ENCODE results near the gene ZNF304.
"Not testable (repeated sequence)": the region's sequence is repeated elsewhere in the genome, so short reads cannot be mapped to it uniquely, and the experiment has no call there.

Gene ZNF304

DNA sequence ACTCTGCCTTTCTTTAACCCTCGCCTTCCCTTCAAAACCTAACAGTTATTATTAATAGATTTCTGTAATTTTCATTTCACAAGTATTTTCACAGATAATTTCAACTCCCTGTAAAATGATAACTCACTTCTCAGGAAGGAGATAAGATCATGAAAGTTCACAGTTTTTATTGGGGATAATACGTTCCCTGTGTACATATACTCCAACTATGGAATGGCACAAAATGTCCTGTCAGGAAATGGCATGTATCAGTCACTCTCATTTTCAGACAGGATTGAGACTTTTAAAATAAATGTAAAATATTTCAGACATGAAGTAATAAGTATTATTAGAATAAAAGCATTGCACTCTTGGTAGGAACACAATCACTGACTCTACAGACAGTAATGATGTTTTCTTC lies 11.3 kb downstream of the ZNF304 start:
- no peak for DNase-seq (ENCODE audit: low read depth in 2 of 2)

DNA sequence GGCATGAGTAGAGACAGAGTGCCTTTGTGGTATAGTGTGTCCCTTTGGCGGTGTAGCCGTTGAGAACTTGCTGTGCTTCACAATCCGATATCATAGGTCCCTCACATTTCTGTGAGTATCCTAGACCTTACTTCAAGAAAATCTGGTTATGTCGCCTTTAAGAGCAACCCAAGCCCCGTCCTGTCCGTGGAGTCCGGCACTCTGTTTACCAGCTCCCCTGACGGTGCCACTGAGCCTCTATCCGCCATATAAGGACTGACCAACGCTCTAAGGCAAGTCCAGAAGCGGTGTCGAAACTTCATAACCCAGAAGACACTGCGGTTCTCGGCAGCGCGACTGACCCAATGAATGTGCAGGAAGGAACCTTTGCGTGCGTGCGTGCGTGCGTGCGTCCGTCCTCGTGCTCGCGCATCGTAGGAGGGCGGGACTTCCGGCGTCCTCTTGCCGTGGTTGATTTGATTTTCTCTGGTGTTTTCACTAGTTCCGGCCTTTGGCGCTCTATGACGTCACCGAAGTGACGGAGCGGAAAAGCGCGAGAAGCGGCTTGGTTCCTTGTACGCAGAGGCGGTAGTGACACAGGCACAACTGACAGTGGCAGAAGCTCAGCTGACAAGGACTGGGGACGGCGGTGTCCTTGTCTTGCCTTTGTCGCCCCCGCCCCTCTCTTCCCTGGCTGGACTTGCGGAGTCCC lies 12.1 kb downstream of the ZNF304 start, which contains the start of the genes TRAPPC2B and ZNF547:
TRAPPC2B (plus strand) TSS at position 555 of the 691 bp plus-strand sequence. CDS start 1,283 bp downstream, outside the sequence.
ZNF547 (plus strand) TSS at position 555 of the 691 bp plus-strand sequence. CDS start 5,005 bp downstream, outside the sequence.
- DNase-seq (ENCODE audit: low read depth in 2 of 2), result peak; percentile 96 to 98

DNA sequence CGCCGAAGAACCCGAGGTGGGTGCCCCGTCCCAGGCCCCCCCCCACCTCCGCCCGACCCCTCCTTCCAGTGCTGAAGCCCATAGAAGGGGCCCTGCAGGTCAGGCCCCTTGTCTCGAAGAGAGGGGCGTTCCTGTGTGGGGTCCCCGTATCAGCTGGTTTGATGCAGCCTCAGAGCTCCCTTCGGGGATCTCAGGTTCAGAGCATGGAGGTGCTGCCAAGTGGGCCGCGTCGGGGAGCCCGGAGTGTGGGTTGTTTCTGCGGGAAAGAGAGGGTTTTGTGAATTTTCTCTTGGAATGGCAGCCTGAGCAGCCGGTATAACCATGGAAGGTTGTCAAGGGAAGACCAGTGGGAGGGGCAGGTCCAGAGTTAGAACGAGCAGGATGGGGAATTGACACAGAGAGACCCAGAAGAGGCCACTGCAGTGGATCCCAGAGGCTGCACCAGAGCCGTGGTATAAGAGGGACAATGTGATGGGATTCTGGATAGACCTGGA lies 12.7 kb downstream of the ZNF304 start:
- DNase-seq (ENCODE audit: low read depth in 2 of 2), result no peak

GRCh38 chr19:57366776-57367175 lies 15.7 kb downstream of the ZNF304 start:
- no peak for DNase-seq (ENCODE audit: low read depth in 2 of 2)

DNA sequence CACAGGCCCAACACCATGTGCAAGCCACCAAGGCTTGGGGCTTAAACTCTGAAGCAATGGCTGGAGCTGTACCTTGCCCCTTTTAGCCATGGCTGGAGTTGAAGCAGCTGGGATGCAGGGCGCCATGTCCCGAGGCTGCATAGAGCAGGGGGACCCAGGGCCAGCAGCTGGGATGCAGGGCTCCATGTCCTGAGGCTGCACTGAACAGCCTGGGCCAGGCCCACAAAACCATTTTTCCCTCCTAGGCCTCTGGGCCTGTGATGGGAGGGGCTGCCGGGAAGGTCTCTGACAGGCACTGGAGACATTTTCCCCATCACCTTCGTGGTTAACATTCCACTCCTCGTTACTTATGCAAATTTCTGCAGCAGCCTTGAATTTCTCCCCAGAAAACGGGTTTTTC lies 23.1 kb downstream of the ZNF304 start:
- DNase-seq (ENCODE audit: low read depth in 2 of 2), result no peak

DNA sequence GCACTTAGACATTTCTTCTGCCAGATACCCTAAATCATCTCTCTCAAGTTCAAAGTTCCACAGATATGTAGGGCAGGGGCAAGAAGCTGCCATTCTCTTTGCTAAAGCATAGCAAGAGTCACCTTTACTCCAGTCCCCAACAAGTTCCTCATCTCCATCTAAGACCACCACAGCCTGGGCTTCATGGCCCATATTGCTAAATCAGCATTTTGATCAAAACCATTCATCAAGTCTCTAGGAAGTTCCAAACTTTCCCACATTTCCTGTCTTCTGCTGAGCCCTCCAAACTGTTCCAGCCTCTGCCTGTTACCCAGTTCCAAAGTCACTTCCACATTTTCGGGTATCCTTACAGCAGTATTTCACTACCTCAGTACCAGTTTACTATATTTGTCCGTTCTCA lies 23.6 kb downstream of the ZNF304 start:
- not testable (repeated sequence) for DNase-seq (ENCODE audit: low read depth in 2 of 2)

DNA sequence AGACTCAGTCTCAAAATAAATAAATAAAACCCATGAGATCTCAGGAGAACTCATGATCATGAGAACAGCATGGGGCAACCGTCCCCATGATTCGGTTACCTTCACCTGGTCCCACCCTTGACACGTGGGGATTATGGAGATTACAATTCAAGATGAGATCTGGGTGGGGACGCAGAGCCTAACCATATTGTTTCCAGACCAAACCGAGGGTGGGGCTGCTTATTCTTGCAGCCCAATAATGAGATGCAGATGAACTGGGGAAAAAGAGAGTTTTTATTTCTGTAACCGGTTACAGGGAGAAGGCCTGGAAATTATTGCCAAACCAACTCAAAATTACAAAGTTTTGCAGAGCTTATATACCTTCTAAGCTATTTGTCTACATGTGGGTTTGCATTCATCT lies 25.1 kb downstream of the ZNF304 start:
- DNase-seq (ENCODE audit: low read depth in 2 of 2), result no peak

DNA sequence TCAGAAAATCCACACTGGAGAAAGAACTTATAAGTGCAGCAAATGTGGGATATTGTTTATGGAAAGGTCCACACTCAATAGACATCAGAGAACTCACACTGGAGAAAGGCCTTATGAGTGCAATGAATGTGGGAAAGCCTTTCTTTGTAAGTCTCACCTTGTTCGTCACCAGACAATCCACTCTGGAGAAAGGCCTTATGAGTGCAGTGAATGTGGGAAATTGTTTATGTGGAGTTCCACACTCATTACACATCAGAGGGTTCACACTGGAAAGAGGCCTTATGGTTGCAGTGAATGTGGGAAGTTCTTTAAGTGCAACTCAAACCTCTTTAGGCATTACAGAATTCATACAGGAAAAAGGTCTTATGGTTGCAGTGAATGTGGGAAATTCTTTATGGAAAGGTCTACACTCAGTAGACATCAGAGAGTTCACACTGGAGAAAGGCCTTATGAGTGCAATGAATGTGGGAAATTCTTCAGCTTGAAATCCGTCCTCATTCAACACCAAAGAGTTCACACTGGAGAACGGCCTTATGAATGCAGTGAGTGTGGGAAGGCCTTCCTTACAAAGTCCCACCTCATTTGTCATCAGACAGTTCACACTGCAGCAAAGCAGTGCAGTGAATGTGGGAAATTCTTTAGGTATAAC lies 26.6 kb downstream of the ZNF304 start:
- DNase-seq (ENCODE audit: low read depth in 2 of 2), result no peak

GRCh38 chr19:57380923-57381322 lies 29.9 kb downstream of the ZNF304 start:
- DNase-seq (ENCODE audit: low read depth in 2 of 2), result no peak

DNA sequence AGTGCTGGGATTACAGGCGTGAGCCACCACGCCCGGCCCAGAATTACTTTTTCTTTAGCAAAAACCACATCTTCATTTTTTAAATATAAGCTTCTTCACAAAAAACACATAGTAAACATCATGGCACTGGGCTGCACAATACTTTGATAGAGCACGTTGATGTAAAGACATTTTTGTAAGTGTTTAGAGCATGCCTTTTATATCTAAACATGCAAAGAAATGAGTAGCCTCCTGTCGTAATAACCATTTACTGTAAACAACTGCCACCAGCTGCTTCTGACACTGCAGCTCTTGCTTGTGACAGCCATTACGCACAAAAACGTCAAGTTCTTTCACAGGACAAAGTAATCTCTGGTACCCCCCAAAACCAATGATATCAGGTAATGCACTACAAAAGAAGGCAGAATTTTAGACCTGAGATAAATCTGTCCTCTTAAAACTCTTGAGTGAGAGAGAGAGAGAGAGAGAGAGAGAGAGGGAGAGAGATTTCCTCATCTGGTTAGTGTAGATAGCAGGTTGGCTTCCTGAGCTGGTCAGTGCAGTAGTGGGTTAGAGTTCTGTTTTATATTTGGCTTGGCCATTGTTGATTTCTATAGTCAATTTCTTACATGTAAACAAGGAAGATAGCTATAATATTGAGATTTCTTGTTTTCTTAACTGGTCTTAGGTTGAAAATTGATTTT lies 31.9 kb downstream of the ZNF304 start:
- DNase-seq (ENCODE audit: low read depth in 2 of 2), result no peak

- no peak for DNase-seq (ENCODE audit: low read depth in 2 of 2)
Measured at GRCh38 chr19:57389194-57389729, 38.2 kb downstream of the ZNF304 start.

DNA sequence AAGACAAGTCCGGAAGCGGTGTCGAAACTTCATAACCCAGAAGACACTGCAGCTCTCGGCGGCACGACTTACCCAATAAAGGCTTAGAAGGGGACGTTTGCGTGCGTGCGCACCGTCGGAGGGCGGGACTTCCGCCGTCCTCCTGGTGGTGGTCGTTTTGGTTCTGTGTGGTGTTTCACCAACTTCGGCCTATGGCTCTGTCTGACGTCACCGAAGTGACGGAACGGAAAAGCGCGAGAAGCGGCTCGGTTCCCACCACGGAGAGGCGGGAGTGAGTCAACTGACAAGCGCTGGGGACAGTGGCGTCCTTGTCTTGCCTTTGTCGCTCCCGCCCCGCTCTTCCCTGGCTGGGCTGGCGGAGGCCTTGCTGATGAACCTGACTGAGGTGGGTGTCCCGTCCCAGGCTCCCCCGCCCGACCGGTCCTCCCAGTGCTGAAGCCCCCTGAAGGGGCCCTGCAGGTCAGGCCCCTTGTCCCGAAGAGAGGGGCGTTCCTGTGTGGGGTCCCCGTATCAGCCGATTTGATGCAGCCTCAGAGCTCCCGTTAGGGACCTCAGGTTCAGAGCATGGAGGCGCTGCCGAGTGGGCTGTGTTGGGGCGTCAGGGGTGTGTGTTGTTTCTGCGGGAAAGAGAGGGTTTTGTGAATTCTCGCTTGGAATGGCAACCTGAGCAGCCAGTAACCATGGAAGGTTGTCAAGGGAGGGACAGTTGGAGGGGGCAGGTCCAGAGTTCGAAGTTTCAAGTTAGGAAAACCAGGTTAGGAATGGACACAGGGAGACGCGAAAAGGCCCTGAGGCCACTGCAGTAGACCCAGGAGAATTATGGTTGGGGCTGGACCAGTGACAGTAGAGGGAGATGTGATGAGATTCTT lies 38.9 kb downstream of the ZNF304 start, which contains the start of gene ZNF548:
ZNF548 (plus strand) TSS at position 125 of the 869 bp plus-strand sequence; CDS start at position 371, 246 bp downstream.
- DNase-seq (ENCODE audit: low read depth in 2 of 2), result peak; percentile 96 to 97

DNA sequence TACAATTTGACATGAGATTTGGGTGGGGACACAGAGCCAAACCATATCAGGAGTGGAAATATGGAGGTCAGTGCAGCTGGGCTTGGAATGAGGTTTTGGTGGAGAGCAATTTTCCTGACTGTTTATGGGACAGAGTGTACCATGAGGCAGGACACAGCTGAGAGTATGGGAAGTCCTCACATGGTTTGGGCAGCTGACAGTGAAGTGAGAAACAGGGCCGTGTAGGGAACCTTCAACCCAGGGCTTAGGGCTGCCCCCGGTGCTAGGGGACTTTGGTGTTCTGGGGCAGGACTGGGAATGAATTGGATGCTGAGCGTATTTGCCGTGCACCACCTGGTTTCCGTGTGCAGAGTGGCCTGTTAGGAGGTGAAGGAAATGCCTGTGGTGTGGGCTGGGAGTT lies 44.6 kb downstream of the ZNF304 start:
- no peak for DNase-seq (ENCODE audit: low read depth in 2 of 2)

GRCh38 chr19:57398868-57399267 lies 47.8 kb downstream of the ZNF304 start:
- DNase-seq (ENCODE audit: low read depth in 2 of 2), result no peak

- DNase-seq (ENCODE audit: low read depth in 2 of 2), result no peak
Measured at GRCh38 chr19:57403737-57404563, 52.9 kb downstream of the ZNF304 start.

DNA sequence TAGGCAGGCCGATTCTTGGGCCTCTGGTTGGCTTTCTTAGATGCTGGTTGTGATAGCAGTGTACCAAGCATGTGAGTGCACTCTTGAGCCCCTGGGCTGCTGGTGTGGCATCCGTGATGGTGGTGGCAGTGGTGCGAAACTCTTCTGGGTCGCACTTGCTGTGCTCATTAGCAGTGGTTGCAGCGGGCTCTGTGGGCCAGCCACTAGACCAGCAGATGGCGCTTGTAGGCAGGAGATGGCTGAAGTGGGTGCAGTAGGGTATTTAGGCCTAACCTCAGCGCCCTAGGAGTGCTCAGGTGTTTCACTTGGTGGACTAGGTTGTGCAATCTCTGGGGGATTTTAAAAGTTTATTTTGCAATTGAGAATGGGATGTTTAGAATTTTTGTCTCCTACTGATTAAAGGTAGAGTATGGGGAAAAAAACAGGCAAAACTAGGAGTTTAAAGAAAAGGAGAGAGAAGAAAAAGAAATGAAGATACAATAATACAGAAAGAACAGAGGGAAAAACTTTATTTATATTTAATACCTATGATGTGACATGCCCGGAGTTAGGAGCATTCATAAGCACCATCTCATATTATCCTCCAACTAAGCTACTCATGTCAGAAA lies 55.5 kb downstream of the ZNF304 start:
- DNase-seq (ENCODE audit: low read depth in 2 of 2), result peak; percentile 39 to 49
